ENCODE results near the gene CWC27. TPM values are rescaled to one million over a fixed set of nuclear protein-coding genes. Genes with fewer than 3 reads are reported as not detected.

CWC27 gene
- total and polyA plus RNA-seq, 2 donors from 2014 or later: 16.5 to 17.3 TPM

DNA sequence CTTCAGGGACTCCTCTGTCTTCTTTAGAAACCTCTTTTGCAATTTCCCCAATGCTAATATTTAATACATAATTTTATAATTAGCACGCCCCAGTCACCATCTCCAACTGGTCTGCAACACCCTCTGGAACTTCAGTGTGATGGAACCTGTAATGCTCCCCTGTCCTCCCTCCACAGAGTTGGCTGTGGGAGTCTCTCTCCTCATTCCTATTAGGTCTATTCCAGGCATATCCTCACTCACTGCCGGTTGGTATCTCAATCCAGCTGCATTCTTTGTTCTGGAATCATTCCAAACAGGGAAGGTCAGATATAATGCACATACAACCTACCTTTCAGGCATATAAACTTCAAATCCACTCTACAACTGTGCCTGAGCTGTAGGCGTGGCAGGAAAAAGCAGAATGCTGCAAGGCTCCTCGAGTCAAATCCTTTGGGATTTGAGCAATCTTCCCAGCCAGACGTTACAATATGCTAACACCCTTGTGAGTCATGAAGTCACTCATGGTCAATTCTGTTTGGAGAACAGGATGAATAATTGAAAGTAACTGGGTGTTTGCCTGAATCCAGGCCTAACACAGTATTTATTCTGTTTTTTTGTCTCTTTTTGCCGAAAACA, 293.8 kb downstream of the CWC27 start:
- Histone ChIP-seq H3K9me3 (ENCODE audit: control insufficient read depth in 2 of 3, insufficient read depth in 1 of 3, low read length in 3 of 3) (no peaks in the 10 kb centered on the region), H3K27me3 (ENCODE audit: control insufficient read depth, insufficient read depth, low read length) (no peaks in the 10 kb centered on the region), H3K9ac (ENCODE audit: low read length in 3 of 3) (no peak overlapping the region), H3K4me3 (ENCODE audit: low read length in 3 of 3) (no peak overlapping the region), H3K27ac (ENCODE audit: low read depth in 2 of 2, low read length in 2 of 2) (peak overlapping the region in 1 of 2 donors; percentile 45), H3K4me1 (ENCODE audit: control insufficient read depth in 2 of 3, insufficient read depth in 2 of 3, low read depth in 1 of 3, low read length in 3 of 3) (no peaks in the 10 kb centered on the region), H3K36me3 (ENCODE audit: control insufficient read depth in 2 of 3, insufficient read depth in 3 of 3, low read length in 3 of 3) (no peaks in the 10 kb centered on the region)
- TF ChIP-seq, protein P1, sequence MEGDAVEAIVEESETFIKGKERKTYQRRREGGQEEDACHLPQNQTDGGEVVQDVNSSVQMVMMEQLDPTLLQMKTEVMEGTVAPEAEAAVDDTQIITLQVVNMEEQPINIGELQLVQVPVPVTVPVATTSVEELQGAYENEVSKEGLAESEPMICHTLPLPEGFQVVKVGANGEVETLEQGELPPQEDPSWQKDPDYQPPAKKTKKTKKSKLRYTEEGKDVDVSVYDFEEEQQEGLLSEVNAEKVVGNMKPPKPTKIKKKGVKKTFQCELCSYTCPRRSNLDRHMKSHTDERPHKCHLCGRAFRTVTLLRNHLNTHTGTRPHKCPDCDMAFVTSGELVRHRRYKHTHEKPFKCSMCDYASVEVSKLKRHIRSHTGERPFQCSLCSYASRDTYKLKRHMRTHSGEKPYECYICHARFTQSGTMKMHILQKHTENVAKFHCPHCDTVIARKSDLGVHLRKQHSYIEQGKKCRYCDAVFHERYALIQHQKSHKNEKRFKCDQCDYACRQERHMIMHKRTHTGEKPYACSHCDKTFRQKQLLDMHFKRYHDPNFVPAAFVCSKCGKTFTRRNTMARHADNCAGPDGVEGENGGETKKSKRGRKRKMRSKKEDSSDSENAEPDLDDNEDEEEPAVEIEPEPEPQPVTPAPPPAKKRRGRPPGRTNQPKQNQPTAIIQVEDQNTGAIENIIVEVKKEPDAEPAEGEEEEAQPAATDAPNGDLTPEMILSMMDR (IDR thresholded peaks at IDR 0.05; ENCODE audit: borderline replicate concordance, extremely low read depth, insufficient read depth): no peak
- intact Hi-C loops (cut with DNase I): no loop called here
- FAIRE-seq (no peak), DNase-seq (no peak)

DNA sequence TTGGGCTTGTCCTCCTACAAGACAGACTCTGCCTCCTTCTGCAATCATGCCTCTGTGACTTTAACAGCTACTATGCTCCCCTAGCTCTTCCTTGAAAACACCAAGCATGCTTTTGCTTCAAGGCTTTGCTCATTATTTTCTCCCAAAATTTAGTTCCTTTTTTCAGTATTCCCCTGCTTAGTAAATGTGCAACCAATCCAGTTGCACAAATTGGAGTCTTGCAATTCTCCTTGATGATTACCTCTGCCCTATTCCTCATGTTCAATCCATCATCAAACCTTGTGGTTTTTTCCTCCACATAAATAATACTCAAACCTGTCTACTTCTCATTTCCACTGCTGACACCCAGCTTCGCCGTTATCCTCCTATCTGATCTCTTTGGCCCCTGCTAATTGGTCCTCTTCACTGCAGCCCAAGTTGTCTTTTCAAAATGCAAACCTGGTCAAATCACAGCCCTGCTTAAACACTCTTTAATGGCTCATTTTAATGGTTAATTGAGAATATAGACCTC, 296.3 kb downstream of the CWC27 start:
- H3K36me3 ChIP-seq (ENCODE audit: control insufficient read depth in 2 of 3, insufficient read depth in 3 of 3, low read length in 3 of 3): no peaks in the 10 kb centered on the region

DNA sequence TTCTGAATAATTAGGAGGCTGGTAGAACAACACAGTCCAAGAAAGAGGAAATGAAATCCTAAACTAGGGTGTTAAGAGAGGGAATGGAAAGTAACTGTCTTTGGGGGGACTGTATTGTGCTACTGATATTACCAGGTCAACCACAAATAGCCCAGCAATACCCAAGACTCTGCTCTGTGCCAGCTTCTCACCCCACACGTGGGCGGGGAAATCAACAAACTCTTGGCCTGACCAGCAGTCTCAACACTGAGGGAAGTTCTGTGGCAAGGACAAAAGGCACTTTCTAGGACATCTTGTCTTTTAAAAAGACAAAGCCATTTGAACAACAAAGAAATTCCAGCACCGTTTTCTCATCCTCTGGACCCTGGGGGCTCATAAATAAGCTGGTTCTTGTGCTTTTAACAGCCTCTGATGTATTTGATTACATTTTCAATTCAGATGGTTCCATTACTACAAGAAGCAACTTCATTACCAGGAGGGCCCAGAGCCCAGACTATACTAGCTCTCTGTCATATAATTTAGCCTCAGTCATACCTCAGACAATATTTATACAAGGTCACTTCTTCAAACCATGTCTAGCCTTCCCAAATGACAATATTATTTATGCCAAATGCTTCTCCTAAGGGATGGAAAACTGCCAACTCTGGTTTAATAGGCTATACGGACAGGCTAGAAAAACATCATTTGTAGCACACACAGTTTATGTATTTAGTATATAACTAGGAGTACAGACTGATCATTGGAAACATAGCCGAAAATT, 297.8 kb downstream of the CWC27 start:
- TF ChIP-seq, protein P1 (IDR thresholded peaks at IDR 0.05; ENCODE audit: borderline replicate concordance, extremely low read depth, insufficient read depth): no peak
- Histone ChIP-seq H3K4me1 (ENCODE audit: control insufficient read depth in 2 of 3, insufficient read depth in 2 of 3, low read depth in 1 of 3, low read length in 3 of 3) (no peaks in the 10 kb centered on the region), H3K27me3 (ENCODE audit: control insufficient read depth, insufficient read depth, low read length) (no peaks in the 10 kb centered on the region), H3K9ac (ENCODE audit: low read length in 3 of 3) (no peak overlapping the region), H3K4me3 (ENCODE audit: low read length in 3 of 3) (no peak overlapping the region), H3K9me3 (ENCODE audit: control insufficient read depth in 2 of 3, insufficient read depth in 1 of 3, low read length in 3 of 3) (no peaks in the 10 kb centered on the region), H3K27ac (ENCODE audit: low read depth in 2 of 2, low read length in 2 of 2) (no peak overlapping the region), H3K36me3 (ENCODE audit: control insufficient read depth in 2 of 3, insufficient read depth in 3 of 3, low read length in 3 of 3) (no peaks in the 10 kb centered on the region)
- FAIRE-seq (no peak), DNase-seq (peak in 1 of 5 donors; percentile 29)
- intact Hi-C loops (cut with DNase I): no loop called here

More for the DNA sequence above, 296.3 kb downstream of the CWC27 start:
- TF ChIP-seq, protein P1 (IDR thresholded peaks at IDR 0.05; ENCODE audit: borderline replicate concordance, extremely low read depth, insufficient read depth): no peak
- no peak overlapping the region for H3K4me3 ChIP-seq (ENCODE audit: low read length in 3 of 3)
- no peak for DNase-seq
- no peak overlapping the region for H3K9ac ChIP-seq (ENCODE audit: low read length in 3 of 3)
- H3K27ac ChIP-seq (ENCODE audit: low read depth in 2 of 2, low read length in 2 of 2): no peak overlapping the region
- intact Hi-C loops (cut with DNase I): no loop called here
- H3K9me3 ChIP-seq (ENCODE audit: control insufficient read depth in 2 of 3, insufficient read depth in 1 of 3, low read length in 3 of 3): no peaks in the 10 kb centered on the region
- H3K27me3 ChIP-seq (ENCODE audit: control insufficient read depth, insufficient read depth, low read length): no peaks in the 10 kb centered on the region
- no peaks in the 10 kb centered on the region for H3K4me1 ChIP-seq (ENCODE audit: control insufficient read depth in 2 of 3, insufficient read depth in 2 of 3, low read depth in 1 of 3, low read length in 3 of 3)
- FAIRE-seq: no peak

Measured in kidney (tissue), 14 donors.